SK-N-SH (cell line): Measurements from ENCODE around the gene IRGQ. TPM values are rescaled to one million over a fixed set of nuclear protein-coding genes. Genes with fewer than 3 reads are reported as not detected.

ENCODE experiments used
- CTCF ChIA-PET: fragments of 300-600, 350-600 bp; formaldehyde crosslinking; extraction: SDS; loops from one replicate; lab custom pipeline; 2021; lab: Yijun Ruan, JAX
- POLR2A ChIA-PET: fragments of 350-600 bp; sonication (Branson Sonifier 250); formaldehyde crosslinking; extraction: SDS; loops from one replicate; lab custom pipeline; 2020; ENCODE audit warnings: antibody characterized with exemption, inconsistent platforms; lab: Yijun Ruan, JAX
- DNase-seq: peaks from one replicate; pipeline ENCODE4 v3.0.0; 2012
- H2AFZ ChIP-seq: fragments of 200-600 bp; sonication (generic); 2 replicates; pipeline ENCODE4 v1.8.1; 2016; ENCODE audit warnings: antibody characterized with exemption, mild to moderate bottlenecking, low read depth
- H3F3A ChIP-seq: fragments of 200-600 bp; sonication (generic); replicated peaks from 2 replicates; pipeline ENCODE3; 2016; ENCODE audit warnings: antibody characterized with exemption, mild to moderate bottlenecking; ENCODE audit not compliant: insufficient read depth
- H3K27ac ChIP-seq, 2 experiments: fragments of 200-500 bp in 1 of 2; fragments of 200-600 bp in 1 of 2; sonication (Bioruptor generic) in 1 of 2; sonication (generic), shearing (Covaris generic) in 1 of 2; 2 replicates each; pipeline versions ENCODE4 v1.5.1 to v1.6.1; 2014 to 2016; ENCODE audit warnings: low read depth in 2 of 2, inconsistent platforms in 1 of 2, low read length in 1 of 2, mild to moderate bottlenecking in 1 of 2, mixed read lengths in 1 of 2
- H3K27me3 ChIP-seq: fragments of 200-600 bp; sonication (generic), shearing (Covaris generic); 2 replicates; pipeline ENCODE4 v1.6.1; 2016; ENCODE audit warnings: mixed run types; ENCODE audit not compliant: insufficient read depth
- H3K36me3 ChIP-seq, 2 experiments: fragments of 200-500 bp in 1 of 2; fragments of 200-600 bp in 1 of 2; sonication (Bioruptor generic) in 1 of 2; sonication (generic) in 1 of 2; replicated peaks in 1 of 2; 2 replicates each; pipeline versions ENCODE3 to v1.5.1; 2014 to 2016; ENCODE audit warnings: low read length in 1 of 2, mild to moderate bottlenecking in 1 of 2; ENCODE audit not compliant: insufficient read depth in 2 of 2, control insufficient read depth in 1 of 2
- H3K4me1 ChIP-seq, 2 experiments: fragments of 200-500 bp in 1 of 2; fragments of 200-600 bp in 1 of 2; sonication (Bioruptor generic) in 1 of 2; sonication (generic), shearing (Covaris generic) in 1 of 2; 2 replicates each; pipeline versions ENCODE4 v1.5.1 to v1.6.1; 2014 to 2016; ENCODE audit warnings: low read depth in 1 of 2, low read length in 1 of 2, mixed run types in 1 of 2; ENCODE audit not compliant: insufficient read depth in 2 of 2, control insufficient read depth in 1 of 2
- H3K4me2 ChIP-seq: fragments of 200-600 bp; sonication (generic), shearing (Covaris generic); 2 replicates; pipeline ENCODE4 v1.6.1; 2017; ENCODE audit warnings: mixed run types
- H3K4me3 ChIP-seq, 2 experiments: fragments of 200-500 bp in 1 of 2; fragments of 200-600 bp in 1 of 2; sonication (Bioruptor generic) in 1 of 2; sonication (generic), shearing (Covaris generic) in 1 of 2; 2 replicates each; pipeline versions ENCODE4 v1.5.1 to v1.8.1; 2014 to 2016; ENCODE audit warnings: low read depth in 2 of 2, inconsistent platforms in 1 of 2, low read length in 1 of 2, mild to moderate bottlenecking in 1 of 2, mixed read lengths in 1 of 2, moderate library complexity in 1 of 2
- H3K79me2 ChIP-seq: fragments of 200-600 bp; sonication (generic); 2 replicates; pipeline ENCODE4 v1.8.1; 2017; ENCODE audit warnings: mild to moderate bottlenecking; ENCODE audit not compliant: insufficient read depth
- H3K9ac ChIP-seq: fragments of 200-600 bp; sonication (generic); 2 replicates; pipeline ENCODE4 v1.6.1; 2017; ENCODE audit warnings: mixed run types
- H3K9me2 ChIP-seq: fragments of 200-600 bp; sonication (generic); 2 replicates; pipeline ENCODE4 v1.6.1; 2017; ENCODE audit warnings: mixed run types
- H3K9me3 ChIP-seq: fragments of 200-600 bp; sonication (generic); 2 replicates; pipeline ENCODE4 v1.6.1; 2017; ENCODE audit warnings: mixed run types, mild to moderate bottlenecking, moderate library complexity
- H4K20me1 ChIP-seq: fragments of 200-600 bp; sonication (generic); 2 replicates; pipeline ENCODE4 v1.6.1; 2017; ENCODE audit warnings: mild to moderate bottlenecking, mixed run types; ENCODE audit not compliant: insufficient read depth
- FOSL2 ChIP-seq: IDR thresholded peaks from 2 replicates; pipeline ENCODE4 v1.4.0; 2012; ENCODE audit warnings: low read depth, mild to moderate bottlenecking, moderate library complexity, borderline replicate concordance
- FOXJ3 ChIP-seq: sonication (generic); formaldehyde crosslinking; IDR thresholded peaks from 2 replicates; pipeline ENCODE4 v1.5.1; 2020; ENCODE audit warnings: mild to moderate bottlenecking, missing genetic modification reagents
- MEF2A ChIP-seq: IDR thresholded peaks from 2 replicates; pipeline ENCODE4 v1.4.0; 2012; ENCODE audit warnings: low read depth, borderline replicate concordance
- MXI1 ChIP-seq: IDR thresholded peaks from 2 replicates; pipeline ENCODE4 v1.6.1; 2012; ENCODE audit warnings: mild to moderate bottlenecking, low read depth, low read length, improper control_type of control experiment
- NFIC ChIP-seq: IDR thresholded peaks from 2 replicates; pipeline ENCODE4 v1.4.0; 2012; ENCODE audit warnings: borderline replicate concordance
- PBX3 ChIP-seq: IDR thresholded peaks from 2 replicates; pipeline ENCODE4; 2012
- POLR2AphosphoS5 ChIP-seq: IDR thresholded peaks from 2 replicates; pipeline ENCODE4 v1.6.1; 2012; ENCODE audit warnings: low read depth, low read length
- RAD21 ChIP-seq: IDR thresholded peaks from 2 replicates; pipeline ENCODE4 v1.6.1; 2012; ENCODE audit warnings: mild to moderate bottlenecking, low read length
- RCOR1 ChIP-seq: fragments of 150-350 bp; IDR thresholded peaks from 2 replicates; pipeline ENCODE4 v1.6.1; 2017; ENCODE audit warnings: antibody characterized with exemption, low read length
- TAF1 ChIP-seq: IDR thresholded peaks from 2 replicates; pipeline ENCODE4 v1.6.1; 2012; ENCODE audit warnings: low read depth, mild to moderate bottlenecking, low read length, moderate library complexity, borderline replicate concordance
- USF2 ChIP-seq: fragments of 150-350 bp; IDR thresholded peaks from 2 replicates; pipeline ENCODE4 v1.6.1; 2017; ENCODE audit warnings: antibody characterized with exemption, low read length, low read depth, borderline replicate concordance
- YY1 ChIP-seq: IDR thresholded peaks from 2 replicates; pipeline ENCODE4 v1.4.0; 2012; ENCODE audit warnings: low read depth, mild to moderate bottlenecking
- WGBS: methylation state at CpG from one replicate; pipeline ENCODE4 v1.1.6; 2017; ENCODE audit warnings: low lambda C conversion rate; 5-methylcytosine and 5-hydroxymethylcytosine counted together
- polyA plus RNA-seq, 3 experiments: library from polyadenylated mRNA; depleted of rRNA; stranded (reverse); fragments of >200 nt; gene quantifications; 2 replicates each; pipeline ENCODE4 v1.2.3, GENCODE V29; 2012
- TF ChIP-seq, protein P1 (sequence below): IDR thresholded peaks from 2 replicates; pipeline ENCODE4 v1.4.0; 2012; ENCODE audit warnings: low read depth

Gene IRGQ
- polyA plus RNA-seq, 1 of the 3 experiments (the other 2 are of a cell fraction) = 8.4 TPM

DNA sequence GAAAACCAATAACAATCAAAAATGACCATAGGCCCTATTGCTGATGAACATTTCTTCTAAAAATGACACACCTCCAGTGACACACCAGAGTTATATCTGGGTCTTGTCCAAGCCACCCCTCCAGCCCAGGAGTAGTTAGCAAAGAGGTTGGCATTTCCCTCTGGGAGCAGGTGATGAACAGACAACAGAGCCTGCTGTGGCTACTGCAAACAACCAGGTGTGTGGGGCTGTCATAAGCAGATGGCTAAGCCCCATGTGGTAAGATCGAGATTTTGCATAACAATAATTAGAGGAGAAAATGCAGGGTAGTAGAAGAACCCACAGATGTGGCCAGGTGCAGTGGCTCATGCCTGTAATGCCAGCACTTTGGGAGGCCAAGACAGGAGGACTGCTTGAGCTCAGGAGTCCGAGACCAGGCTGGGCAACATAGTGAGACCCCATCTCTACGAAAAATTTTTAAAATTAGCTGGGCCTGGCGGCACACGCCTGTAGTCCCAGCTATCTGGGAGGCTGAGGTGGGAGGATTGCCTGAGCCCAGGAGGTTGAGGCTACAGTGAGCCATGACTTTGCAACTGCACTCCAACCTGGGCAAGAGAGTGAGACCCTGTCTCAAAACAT lies 25.7 kb downstream of the IRGQ start:
- no peaks in the 10 kb centered on the region for H3K9me3 ChIP-seq
- H3K4me3 ChIP-seq = no peak overlapping the region
- H3F3A ChIP-seq = no peaks in the 10 kb centered on the region
- H3K79me2 ChIP-seq = peaks cover 65% of the 10 kb centered on the region; the same call in 1 of the 2 replicates
- WGBS = 90% methylated on average over 5 of the region's 5 CpGs
- H3K9ac ChIP-seq = no peak overlapping the region
- no peaks in the 10 kb centered on the region for H3K27me3 ChIP-seq
- POLR2A ChIA-PET = no interaction called here
- H4K20me1 ChIP-seq = no peaks in the 10 kb centered on the region
- CTCF ChIA-PET = interaction anchor here (1.1 to 3.9 kb wide), 3 partner anchors 16 to 82 kb away, joined by 3 to 24 read pairs (median 5); partner anchors contain the start of genes IRGQ and ZNF576
- H3K4me2 ChIP-seq = no peak overlapping the region
- TF ChIP-seq NFIC (no peak), MXI1 (no peak), RAD21 (no peak), YY1 (no peak), FOSL2 (no peak), FOXJ3 (CRISPR knock-in tag) (no peak), TAF1 (no peak), POLR2AphosphoS5 (no peak)
- TF ChIP-seq, protein P1, sequence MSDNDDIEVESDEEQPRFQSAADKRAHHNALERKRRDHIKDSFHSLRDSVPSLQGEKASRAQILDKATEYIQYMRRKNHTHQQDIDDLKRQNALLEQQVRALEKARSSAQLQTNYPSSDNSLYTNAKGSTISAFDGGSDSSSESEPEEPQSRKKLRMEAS = no peak
- TF ChIP-seq, all 33 proteins: peak for 0
- Histone ChIP-seq H3K27ac (no peak overlapping the region), H2AFZ (no peak overlapping the region), H3K36me3 (peaks cover 0 to 9% of the 10 kb centered on the region in 2 experiments), H3K4me1 (peaks cover 0 to 7% of the 10 kb centered on the region in 2 experiments; a peak in 1 of 4 replicates), H3K9me2 (no peaks in the 10 kb centered on the region)
- DNase-seq = no peak

GRCh38 chr19:43569657-43570056 lies 26.3 kb downstream of the IRGQ start:
- H3K9ac ChIP-seq = no peak overlapping the region
- H3K27me3 ChIP-seq = no peaks in the 10 kb centered on the region
- H3K4me3 ChIP-seq = no peak overlapping the region
- no peaks in the 10 kb centered on the region for H3K9me2 ChIP-seq
- H3F3A ChIP-seq = no peaks in the 10 kb centered on the region
- ChIA-PET POLR2A (no interaction called here), CTCF (interaction anchor here (3.9 kb wide), 1 partner anchor 15 kb away, joined by 24 read pairs; no protein-coding TSS in a partner anchor)
- TF ChIP-seq MEF2A (no peak), RCOR1 (no peak), PBX3 (no peak), USF2 (no peak), FOXJ3 (CRISPR knock-in tag) (no peak)
- H3K4me2 ChIP-seq = no peak overlapping the region
- no peak overlapping the region for H2AFZ ChIP-seq
- H3K9me3 ChIP-seq = no peaks in the 10 kb centered on the region
- DNase-seq = no peak
- 94% methylated on average over 5 of the region's 5 CpGs for WGBS
- peaks cover 0 to 9% of the 10 kb centered on the region in 2 experiments for H3K36me3 ChIP-seq
- H4K20me1 ChIP-seq = no peaks in the 10 kb centered on the region
- peaks cover 58% of the 10 kb centered on the region; the same call in 1 of the 2 replicates for H3K79me2 ChIP-seq
- peaks cover 0 to 4% of the 10 kb centered on the region in 2 experiments; a peak in 1 of 4 replicates for H3K4me1 ChIP-seq
- no peak overlapping the region for H3K27ac ChIP-seq
